K562 (cell line): ENCODE data around the gene RPTN. TPM values are rescaled to one million over a fixed set of nuclear protein-coding genes. Genes with fewer than 3 reads are reported as not detected.

Experiments
- ATAC-seq: fragments of 200-7000 bp; cut with Tn5 transposase; 3 replicates; pipeline ENCODE4 v1.9.1; 2020; ENCODE audit warnings: moderate library complexity
- BruUV-seq: library from RNA; stranded (reverse); fragments of 400-500 nt; replicated peaks from 2 replicates; lab custom pipeline; 2021; lab: Mats Ljungman, UMichigan
- CTCF ChIA-PET: fragments of 300-600 bp; formaldehyde crosslinking; extraction: SDS; loops from one replicate; lab custom pipeline; 2021; ENCODE audit warnings: low intra/inter-chr PET ratio; lab: Yijun Ruan, JAX
- POLR2A ChIA-PET: fragments of 300-600, 350-650 bp; sonication (Branson Sonifier 250); formaldehyde crosslinking; extraction: SDS; loops from one replicate; lab custom pipeline; 2021; ENCODE audit warnings: antibody characterized with exemption, inconsistent platforms; lab: Yijun Ruan, JAX
- DNase-seq, 4 experiments: peaks; one replicate each; pipeline versions ENCODE4 v3.0.0 to v3.0.0-alpha.2; 2011 to 2018; ENCODE audit warnings: low spot score in 3 of 4, mixed read lengths in 3 of 4; ENCODE audit errors: extremely low read depth in 1 of 4
- FAIRE-seq: peaks from 2 replicates; lab custom pipeline; 2011; peaks lifted over from hg19 to GRCh38; lab: Jason Lieb, UNC
- H2AFZ ChIP-seq: 2 replicates; pipeline ENCODE4 v1.6.0; 2011; ENCODE audit warnings: low read depth, low read length, control low read depth, inconsistent platforms
- H3K27ac ChIP-seq: fragments of 200-600 bp; 3 replicates; pipeline ENCODE4 v1.8.0; 2011; ENCODE audit warnings: low read depth, mild to moderate bottlenecking, control low read depth, inconsistent platforms, low read length, moderate library complexity, mixed read lengths; ENCODE audit errors: extremely low read depth
- H3K27me3 ChIP-seq, 2 experiments: fragments of 300-600 bp in 1 of 2; 2 replicates in 1 of 2; 3 replicates in 1 of 2; pipeline versions ENCODE4 v1.6.0 to v1.8.0; 2011; ENCODE audit warnings: inconsistent platforms in 2 of 2, low read length in 2 of 2, mild to moderate bottlenecking in 1 of 2, mixed read lengths in 1 of 2, moderate library complexity in 1 of 2; ENCODE audit not compliant: control insufficient read depth in 2 of 2, insufficient read depth in 2 of 2
- H3K36me3 ChIP-seq: fragments of 300-600 bp; 3 replicates; pipeline ENCODE4 v1.8.0; 2011; ENCODE audit warnings: mild to moderate bottlenecking, low read length, inconsistent platforms; ENCODE audit not compliant: control insufficient read depth, insufficient read depth
- H3K4me1 ChIP-seq, 2 experiments: fragments of 200-600 bp in 1 of 2; replicated peaks in 1 of 2; 2 replicates in 1 of 2; 3 replicates in 1 of 2; pipeline versions ENCODE4 v1.5.1 to v1.8.0; 2011; ENCODE audit warnings: inconsistent platforms in 2 of 2, low read length in 2 of 2, mild to moderate bottlenecking in 1 of 2, mixed read lengths in 1 of 2, moderate library complexity in 1 of 2; ENCODE audit not compliant: control insufficient read depth in 2 of 2, insufficient read depth in 2 of 2
- H3K4me2 ChIP-seq: 2 replicates; pipeline ENCODE4 v1.6.1; 2011; ENCODE audit warnings: low read length, control low read depth, inconsistent platforms, mixed read lengths; ENCODE audit not compliant: insufficient read depth
- H3K4me3 ChIP-seq: fragments of 200-600 bp; sonication (generic), shearing (Covaris generic); 2 replicates; pipeline ENCODE4 v1.5.1; 2016; ENCODE audit warnings: control low read depth, inconsistent platforms
- H3K79me2 ChIP-seq: fragments of 200-600 bp; 3 replicates; pipeline ENCODE4 v1.8.0; 2011; ENCODE audit warnings: low read length, inconsistent platforms; ENCODE audit not compliant: control insufficient read depth, insufficient read depth
- H3K9ac ChIP-seq, 2 experiments: 2 replicates each; pipeline versions ENCODE4 v1.6.0 to v1.6.1; 2011; ENCODE audit warnings: low read depth in 2 of 2, low read length in 2 of 2, control low read depth in 1 of 2, inconsistent platforms in 1 of 2, mild to moderate bottlenecking in 1 of 2, mixed read lengths in 1 of 2; ENCODE audit not compliant: insufficient read depth in 1 of 2
- H3K9me1 ChIP-seq: one replicate; pipeline ENCODE4 v1.6.0; 2011; ENCODE audit warnings: inconsistent platforms, mild to moderate bottlenecking, low read length, moderate library complexity; ENCODE audit not compliant: control insufficient read depth, insufficient read depth
- H3K9me3 ChIP-seq: replicated peaks from 2 replicates; pipeline ENCODE4 v1.5.1; 2011; ENCODE audit warnings: low read depth, low read length, inconsistent platforms; ENCODE audit not compliant: control insufficient read depth, insufficient read depth
- H4K20me1 ChIP-seq: replicated peaks from 2 replicates; pipeline ENCODE4 v1.6.1; 2011; ENCODE audit warnings: low read length, inconsistent platforms, mixed read lengths; ENCODE audit not compliant: control insufficient read depth, insufficient read depth
- CHAMP1 ChIP-seq: fragments of 450-650 bp; IDR thresholded peaks from 2 replicates; pipeline ENCODE4 v1.6.1; 2016; ENCODE audit warnings: mild to moderate bottlenecking
- ETV6 ChIP-seq, 3 experiments: fragments of 150-350 bp in 1 of 3; sonication (generic) in 1 of 3; formaldehyde crosslinking in 1 of 3; IDR thresholded peaks; 2 replicates each; pipeline versions ENCODE4 v1.6.1 to v1.8.0; 2014 to 2022; ENCODE audit warnings: borderline replicate concordance in 2 of 3, low read depth in 2 of 3, antibody characterized with exemption in 1 of 3, low read length in 1 of 3, mild to moderate bottlenecking in 1 of 3, missing genetic modification reagents in 1 of 3
- GATA2 ChIP-seq: sonication (generic); formaldehyde crosslinking; IDR thresholded peaks from 2 replicates; pipeline ENCODE4 v1.4.0; 2020; ENCODE audit warnings: mild to moderate bottlenecking, missing genetic modification reagents
- GTF2E2 ChIP-seq: fragments of 200-800 bp; sonication (Bioruptor generic); IDR thresholded peaks from 2 replicates; pipeline ENCODE4 v1.6.1; 2016; ENCODE audit warnings: missing genetic modification characterization, missing compliant biosample characterization
- HSF4 ChIP-seq: fragments of 250-450 bp; sonication (Bioruptor Pico); IDR thresholded peaks from 2 replicates; pipeline ENCODE4 v2.1.2; 2022; ENCODE audit warnings: mild to moderate bottlenecking, moderate library complexity, borderline replicate concordance
- MTA1 ChIP-seq: fragments of 450-650 bp; IDR thresholded peaks from 2 replicates; pipeline ENCODE4 v1.6.1; 2017; ENCODE audit warnings: borderline replicate concordance
- NFATC3 ChIP-seq: fragments of 450-650 bp; IDR thresholded peaks from 2 replicates; pipeline ENCODE4 v1.6.1; 2017; ENCODE audit warnings: mild to moderate bottlenecking
- NR4A1 ChIP-seq, 2 experiments: fragments of 250-450 bp in 1 of 2; fragments of 450-650 bp in 1 of 2; sonication (Bioruptor Pico) in 1 of 2; IDR thresholded peaks; 2 replicates each; pipeline versions ENCODE4 v1.4.0 to v1.6.1; 2016 to 2020; ENCODE audit warnings: mild to moderate bottlenecking in 2 of 2, missing compliant biosample characterization in 1 of 2, missing genetic modification characterization in 1 of 2, moderate library complexity in 1 of 2
- PHTF2 ChIP-seq: fragments of 250-450 bp; sonication (Bioruptor Pico); IDR thresholded peaks from 2 replicates; pipeline ENCODE4 v1.5.0; 2021; ENCODE audit warnings: mild to moderate bottlenecking
- RAD21 ChIP-seq, 2 experiments: fragments of 250-450 bp in 1 of 2; fragments of 450-650 bp in 1 of 2; sonication (Bioruptor Pico) in 1 of 2; formaldehyde crosslinking in 1 of 2; IDR thresholded peaks in 1 of 2; conservative IDR thresholded peaks in 1 of 2; 2 replicates each; pipeline versions ENCODE4 v1.4.0 to v1.8.0; 2020 to 2022; ENCODE audit warnings: mild to moderate bottlenecking in 2 of 2, moderate library complexity in 1 of 2
- RBM14 ChIP-seq: fragments of 200-400 bp; formaldehyde crosslinking; IDR thresholded peaks from 2 replicates; pipeline ENCODE4 v1.6.1; 2018; ENCODE audit warnings: low read depth, mild to moderate bottlenecking, low read length, moderate library complexity, borderline replicate concordance; ENCODE audit not compliant: insufficient read depth
- SMC3 ChIP-seq: conservative IDR thresholded peaks from 2 replicates; pipeline ENCODE4 v1.6.1; 2011; ENCODE audit warnings: low read depth, low read length, improper control_type of control experiment; ENCODE audit not compliant: insufficient read depth
- WGBS: fragments of 100-300 bp; shearing (Covaris generic); methylation state at CpG from one replicate; pipeline ENCODE4 v1.1.6; 2016; ENCODE audit warnings: low coverage, mixed read lengths; ENCODE audit not compliant: insufficient coverage; ENCODE audit errors: missing lambda C conversion rate; 5-methylcytosine and 5-hydroxymethylcytosine counted together
- in situ Hi-C: fragments of 300-500 bp; cut with MboI; formaldehyde crosslinking; loops from 4 replicates; pipeline ENCODE4 v1.15.0; 2018; ENCODE audit warnings: inconsistent platforms, mixed read lengths
- intact Hi-C: fragments of 100-400 bp; cut with micrococcal nuclease; formaldehyde crosslinking; loops from 2 replicates; pipeline ENCODE4 v1.14.2; 2022
- polyA plus RNA-seq, 8 experiments: library from polyadenylated mRNA; depleted of rRNA in 4 of 8; stranded (reverse) in 5 of 8; unstranded in 3 of 8; fragments of >200 nt; fragmentation: Nextera tagmentation in 2 of 8; fragmentation: Illumina TruSeq in 1 of 8; extraction: Ambion mirVana in 2 of 8; extraction: Trizol in 1 of 8; gene quantifications; 2 replicates each; pipeline versions ENCODE4 v1.2.1 to v1.2.3, GENCODE V29; 2011 to 2014; ENCODE audit warnings: inconsistent platforms in 1 of 8, missing spikeins in 1 of 8
- total RNA-seq, 7 experiments: library from RNA; depleted of rRNA in 6 of 7; stranded (reverse); fragments of >200 nt in 6 of 7; fragmentation: Illumina TruSeq in 2 of 7; extraction: Trizol in 2 of 7; gene quantifications; 2 replicates each; pipeline versions ENCODE4 v1.2.1 to v1.2.3, GENCODE V29; 2011 to 2021; ENCODE audit warnings: low replicate concordance in 1 of 7
- TF ChIP-seq, protein P1 (sequence below): sonication (generic); IDR thresholded peaks from 2 replicates; pipeline ENCODE4 v1.6.1; 2016

The RPTN gene
- total and polyA plus RNA-seq, 9 of the 15 experiments (the other 6 are each of a cell fraction or from before 2014, with no cell fraction given): not detected

GRCh38 chr1:152189657-152190442 lies 30.8 kb upstream of the RPTN start (continued):
- peak; percentile 62 to 78 for TF ChIP-seq RAD21 (CRISPR knock-in tag; conservative IDR thresholded peaks at IDR 0.05 in 1 of 2, IDR thresholded peaks at IDR 0.05 in 1 of 2)
- TF ChIP-seq, protein P1, sequence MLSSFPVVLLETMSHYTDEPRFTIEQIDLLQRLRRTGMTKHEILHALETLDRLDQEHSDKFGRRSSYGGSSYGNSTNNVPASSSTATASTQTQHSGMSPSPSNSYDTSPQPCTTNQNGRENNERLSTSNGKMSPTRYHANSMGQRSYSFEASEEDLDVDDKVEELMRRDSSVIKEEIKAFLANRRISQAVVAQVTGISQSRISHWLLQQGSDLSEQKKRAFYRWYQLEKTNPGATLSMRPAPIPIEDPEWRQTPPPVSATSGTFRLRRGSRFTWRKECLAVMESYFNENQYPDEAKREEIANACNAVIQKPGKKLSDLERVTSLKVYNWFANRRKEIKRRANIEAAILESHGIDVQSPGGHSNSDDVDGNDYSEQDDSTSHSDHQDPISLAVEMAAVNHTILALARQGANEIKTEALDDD: no peak

- ChIA-PET CTCF (interaction anchor here (1.0 to 3.1 kb wide), 4 partner anchors 38 to 269 kb away, joined by 4 to 17 read pairs (median 5); no protein-coding TSS in a partner anchor), POLR2A (interaction anchor here (0.6 to 0.7 kb wide), 2 partner anchors 138 to 152 kb away, joined by 3 read pairs; no protein-coding TSS in a partner anchor)
- no peaks in the 10 kb centered on the region for H3K36me3 ChIP-seq
- DNase-seq (peak; percentile 35 to 64 (median 60)), FAIRE-seq (no peak), ATAC-seq (peak; percentile 89)
- intact Hi-C loops (loop anchor here (1.0 to 10.0 kb wide), 4 partner anchors 158 to 269 kb away; no protein-coding TSS in a partner anchor), in situ Hi-C loops (no loop called here)
- no peaks in the 10 kb centered on the region for H3K27me3 ChIP-seq
- H4K20me1 ChIP-seq: no peaks in the 10 kb centered on the region
- BruUV-seq: no TSS peak
- H3K79me2 ChIP-seq: no peaks in the 10 kb centered on the region
- no peaks in the 10 kb centered on the region for H3K9me3 ChIP-seq
- H3K9ac ChIP-seq: no peak overlapping the region
- peaks cover 0 to 8% of the 10 kb centered on the region in 2 experiments; a peak in 1 of 5 replicates for H3K4me1 ChIP-seq
- 46% methylated on average over 56 of the region's 62 CpGs for WGBS
- no peak overlapping the region for H3K27ac ChIP-seq
- no peaks in the 10 kb centered on the region for H3K9me1 ChIP-seq
- H3K4me3 ChIP-seq: no peak overlapping the region
- no peak overlapping the region for H2AFZ ChIP-seq
- no peak overlapping the region for H3K4me2 ChIP-seq
- TF ChIP-seq NFATC3 (no peak), ETV6 (IDR thresholded peaks at IDR 0.05; ENCODE audit: borderline replicate concordance in 1 of 2, low read depth in 2 of 2, low read length in 1 of 2) (no peak), ETV6 (CRISPR knock-in tag; IDR thresholded peaks at IDR 0.05; ENCODE audit: borderline replicate concordance) (no peak), GTF2E2 (tag) (no peak), SMC3 (peak; percentile 44; the same call in 1 of the 2 replicates), PHTF2 (no peak), RBM14 (no peak), HSF4 (CRISPR knock-in tag) (no peak), NR4A1 (CRISPR knock-in tag; IDR thresholded peaks at IDR 0.05) (no peak), NR4A1 (tag; IDR thresholded peaks at IDR 0.05) (no peak), MTA1 (no peak), CHAMP1 (no peak), GATA2 (CRISPR knock-in tag) (no peak)
These were observed 29.9 kb upstream of the RPTN start for GRCh38 chr1:152188673-152189591.
